Stimulated activated CD4-positive, alpha-beta T cell treated with anti-CD3 and anti-CD28 coated beads, Interleukin-4, amount 100 ng/mL, for 4 hours (primary cell): ENCODE data around the gene SNTG2.

Experiments used
- DNase-seq, 2 experiments: peaks; one replicate each; pipeline ENCODE4 v3.0.0-alpha.2; 2020

The SNTG2 gene

DNA sequence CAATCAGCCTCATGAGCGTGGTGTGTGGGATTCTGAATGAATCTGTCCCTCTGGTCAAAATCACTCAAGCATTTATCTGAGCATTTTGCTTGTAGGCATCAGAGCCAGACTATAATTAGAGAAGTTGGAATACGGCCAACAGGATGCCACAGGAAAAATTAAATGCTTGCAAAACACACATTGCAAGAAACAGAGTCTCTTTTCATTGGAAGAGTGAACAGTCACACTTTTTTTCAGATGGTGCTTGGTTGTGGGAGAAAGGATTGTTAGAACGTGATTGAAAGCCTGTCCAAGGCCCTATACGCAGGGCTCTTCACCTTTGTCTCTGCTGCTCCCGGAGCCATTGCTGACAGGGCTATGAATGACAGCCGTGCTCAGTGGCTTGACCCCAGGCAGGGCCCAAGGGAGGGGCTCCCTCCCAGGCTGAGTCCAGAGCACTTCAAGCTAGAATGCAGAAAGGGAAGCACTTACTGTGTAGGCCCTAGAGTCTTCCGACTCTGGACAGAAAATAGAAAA is 59.8 kb downstream of the SNTG2 start:
- no peak for DNase-seq

DNA sequence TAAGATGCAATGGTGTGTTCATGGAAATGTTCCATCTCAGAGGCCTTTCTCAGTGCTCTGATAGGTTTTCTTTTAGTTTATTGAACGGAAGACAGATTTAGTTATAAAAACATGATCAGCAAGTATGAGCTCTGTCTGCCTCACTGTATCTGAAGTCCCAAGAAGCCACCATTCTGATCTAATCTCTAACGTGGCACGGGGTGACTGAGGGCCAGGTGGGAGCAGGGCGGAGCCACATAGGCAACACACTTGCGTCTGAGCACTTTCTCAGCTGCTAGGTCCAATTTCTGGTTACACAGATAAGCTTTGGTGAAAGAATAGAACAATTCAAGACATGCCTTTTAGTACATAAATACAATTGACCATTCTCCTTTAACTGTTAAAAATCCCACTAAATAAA is 60.4 kb downstream of the SNTG2 start:
- no peak for DNase-seq

DNA sequence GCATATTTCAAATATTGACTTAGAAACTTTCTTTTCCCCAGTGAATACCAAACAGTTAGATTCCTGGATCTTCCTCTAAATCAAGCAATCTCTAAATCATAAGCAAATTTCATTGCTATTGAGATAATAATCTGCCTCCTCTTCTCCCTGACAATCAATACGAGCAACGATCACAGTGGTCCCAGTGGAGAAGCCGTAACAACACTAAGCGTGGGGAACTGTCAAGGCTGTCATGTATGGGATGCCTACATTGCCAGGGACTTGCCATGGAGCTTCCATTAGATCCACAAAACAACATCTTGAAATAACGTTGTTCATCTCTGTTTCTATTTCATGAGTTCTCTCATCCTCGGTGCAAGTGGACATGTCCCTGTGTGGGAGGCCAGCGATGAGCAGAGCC is 61.3 kb downstream of the SNTG2 start:
- no peak for DNase-seq

DNA sequence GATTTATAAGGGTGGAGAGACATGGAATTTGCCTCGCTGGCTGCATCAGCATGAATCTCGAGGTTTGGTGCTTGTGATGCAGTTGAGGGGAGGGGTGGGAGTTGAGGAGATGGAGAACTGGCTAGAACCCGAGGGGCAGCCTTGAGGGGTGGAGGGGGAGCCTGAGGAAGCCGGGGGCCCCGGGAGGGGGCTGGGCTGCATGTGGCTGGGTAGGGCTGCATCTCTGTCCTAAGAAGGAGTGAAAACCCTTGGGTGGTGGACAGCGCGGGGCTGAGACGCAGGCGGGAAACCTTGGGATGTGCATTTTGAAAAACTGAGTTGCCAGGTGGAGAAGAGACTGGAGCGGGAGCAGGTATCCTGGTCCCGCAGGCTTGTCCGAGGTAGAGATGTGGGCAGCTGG is 64.2 kb downstream of the SNTG2 start:
- no peak for DNase-seq

DNA sequence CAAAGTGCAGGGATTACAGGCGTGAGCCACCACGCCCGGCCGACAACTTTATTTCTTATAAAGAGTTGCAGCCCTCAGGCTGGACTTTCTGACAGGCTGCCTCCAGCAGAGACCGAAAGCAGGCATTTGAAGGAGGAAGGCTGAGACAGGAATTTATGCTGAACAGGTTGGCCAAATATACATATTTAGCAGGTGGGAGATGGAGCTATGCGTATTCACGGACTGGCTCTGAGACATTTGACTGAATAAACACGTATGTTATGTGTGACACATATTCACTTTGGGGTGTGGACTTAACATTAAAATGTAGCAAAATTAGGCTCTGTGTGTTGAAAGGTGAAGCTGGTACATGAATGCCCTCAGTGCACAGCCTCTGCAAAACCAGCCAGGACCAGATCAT is 65.9 kb downstream of the SNTG2 start:
- no peak for DNase-seq

DNA sequence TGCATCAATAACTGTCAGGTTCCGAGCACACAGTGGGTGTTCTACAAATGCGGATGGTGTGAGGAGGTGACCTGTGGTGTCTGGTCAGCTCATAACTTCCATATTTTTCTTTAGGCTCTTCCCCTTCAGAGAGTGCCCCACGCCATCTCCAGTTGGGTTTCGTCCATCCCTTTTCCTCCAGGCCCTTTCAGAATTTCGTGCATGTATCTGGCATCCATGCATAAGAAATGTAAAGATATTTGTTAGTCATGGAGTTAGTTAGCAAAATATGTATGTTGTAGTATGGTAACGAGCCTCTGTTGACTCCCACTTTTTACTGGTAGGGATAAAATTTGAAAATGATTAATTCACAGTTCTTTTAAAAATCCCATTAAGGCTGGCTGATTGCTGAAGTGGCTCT is 67.2 kb downstream of the SNTG2 start:
- DNase-seq, result no peak

DNA sequence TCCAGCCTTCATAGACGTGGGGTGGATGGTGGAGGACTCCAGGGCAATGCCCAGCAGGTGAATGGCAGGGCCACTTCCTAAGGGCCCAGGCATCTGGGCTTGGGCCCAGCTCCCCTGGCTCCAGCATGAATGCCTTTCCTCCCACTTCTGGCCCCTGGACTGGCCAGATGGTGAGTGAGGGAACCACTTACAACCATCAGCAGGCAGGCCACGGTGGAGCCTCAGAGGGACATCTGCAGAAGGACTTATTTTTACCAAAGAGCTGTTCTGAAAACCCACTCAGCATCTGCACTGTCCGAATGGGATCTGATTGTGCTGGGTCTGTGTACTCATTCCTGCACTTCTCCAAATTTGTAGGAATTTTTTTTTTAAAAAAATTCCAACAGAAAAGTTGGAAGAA is 69.6 kb downstream of the SNTG2 start:
- no peak for DNase-seq

DNA sequence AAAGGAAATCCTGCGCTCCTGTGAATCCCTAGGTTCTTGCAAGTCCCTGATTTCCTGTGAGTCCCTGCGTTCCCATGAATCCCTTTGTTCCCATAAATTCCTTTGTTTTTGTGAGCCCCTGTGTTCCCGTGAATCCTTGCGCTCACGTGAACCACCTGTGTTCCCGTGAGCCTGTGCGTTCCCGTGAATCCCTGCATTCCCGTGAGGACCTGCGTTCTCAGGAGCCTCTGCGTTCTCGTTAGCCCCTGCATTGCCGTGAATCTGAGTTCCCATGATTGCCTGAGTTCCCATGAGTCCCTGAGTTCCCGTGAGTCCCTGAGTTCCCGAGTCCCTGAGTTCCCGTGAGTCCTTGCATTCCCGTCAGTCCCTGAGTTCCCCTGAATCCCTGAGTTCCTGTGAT is 71.5 kb downstream of the SNTG2 start:
- DNase-seq, result no peak

DNA sequence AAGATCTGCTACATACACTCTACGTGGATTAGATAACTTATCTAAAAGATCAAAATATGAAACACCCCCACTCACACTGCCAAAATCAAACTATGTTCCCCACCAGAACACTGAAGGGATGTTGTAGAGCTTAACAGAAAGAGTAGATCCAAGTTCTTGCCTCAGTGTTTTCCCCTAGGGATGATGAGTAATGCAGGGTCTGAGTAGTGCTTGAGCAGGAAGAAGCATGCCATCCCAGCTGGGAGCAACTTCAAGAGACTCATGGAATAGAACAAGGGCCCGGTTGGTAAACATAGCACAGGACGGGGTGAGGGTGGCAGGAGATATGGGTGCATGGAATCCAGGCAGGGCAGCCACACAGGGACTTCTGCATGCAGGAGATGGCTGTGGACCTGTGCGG is 74.3 kb downstream of the SNTG2 start:
- DNase-seq, result no peak

DNA sequence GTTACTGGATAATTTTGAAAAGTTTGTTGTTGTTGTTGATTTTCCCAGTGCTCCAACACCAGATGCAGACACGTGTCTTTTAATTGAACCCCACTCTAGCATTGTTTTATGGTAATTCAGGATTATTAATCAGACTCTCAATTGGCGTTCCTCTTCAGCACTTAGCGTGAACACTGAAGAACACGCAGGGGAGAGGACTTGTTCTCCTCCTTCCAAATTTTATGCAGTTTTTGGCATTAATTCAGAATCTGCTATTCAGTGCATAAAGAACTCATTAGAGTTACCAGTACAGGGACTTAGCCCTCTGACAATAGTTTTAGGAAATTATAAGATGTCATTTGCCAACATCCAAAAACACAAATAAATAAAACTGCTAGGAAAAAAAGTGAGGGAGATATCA is 75.5 kb downstream of the SNTG2 start:
- no peak for DNase-seq

DNA sequence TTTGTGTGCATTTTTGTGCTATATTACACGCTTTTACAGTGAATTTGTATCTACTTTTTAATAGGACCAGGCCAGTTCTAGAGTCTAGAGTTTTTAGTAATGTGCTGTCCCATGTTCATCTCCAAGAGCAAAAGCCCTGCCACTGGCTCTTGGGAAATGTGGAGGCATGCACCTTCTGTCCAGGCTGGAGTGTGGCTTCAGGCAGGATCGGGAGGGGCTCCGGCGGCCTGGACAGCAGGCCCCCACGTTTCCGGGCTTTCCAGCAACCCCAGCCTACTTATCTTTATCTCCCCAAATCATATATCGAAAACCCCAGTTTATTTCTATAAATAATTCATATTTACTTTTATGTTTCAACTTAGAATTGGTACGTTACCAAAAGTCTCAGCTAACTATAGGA is 78.2 kb downstream of the SNTG2 start:
- DNase-seq, result no peak

DNA sequence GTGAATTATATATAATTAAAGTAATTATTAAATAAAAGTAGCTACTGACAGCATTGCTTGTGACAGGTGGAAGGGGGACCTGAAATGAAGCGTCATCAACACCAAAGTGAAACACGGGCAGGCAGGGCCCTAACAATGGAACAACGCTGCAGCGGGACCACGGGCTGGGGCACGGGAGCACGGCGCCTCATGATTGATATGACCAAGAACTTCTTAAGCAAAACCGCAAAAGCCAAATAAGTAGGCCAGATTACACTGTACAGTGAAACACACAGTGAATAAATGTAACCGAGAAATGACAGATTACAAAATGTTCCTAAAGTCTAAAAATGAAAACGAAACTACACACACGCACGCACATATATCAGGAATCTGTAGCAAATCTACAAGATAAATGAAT is 81.4 kb downstream of the SNTG2 start:
- DNase-seq, result peak; percentile 5 to 14

DNA sequence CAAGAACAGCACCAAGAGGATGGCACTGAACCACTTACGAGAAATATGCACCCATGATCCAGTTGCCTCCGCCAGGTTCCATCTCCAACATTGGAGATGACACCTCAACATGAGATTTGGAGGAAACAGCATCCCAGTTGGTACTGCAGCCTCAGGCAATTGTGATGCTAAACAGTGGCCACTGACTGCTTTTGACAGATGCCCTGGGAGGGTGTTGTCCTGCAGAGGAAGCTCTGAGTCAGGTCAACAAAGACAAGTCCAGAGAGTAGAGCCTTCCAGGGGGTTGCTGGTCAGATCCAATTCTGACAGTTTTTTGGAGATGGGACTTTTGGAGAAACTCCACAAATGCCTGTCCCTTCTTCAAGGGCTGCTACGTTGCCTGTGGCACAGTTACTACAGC is 82.4 kb downstream of the SNTG2 start:
- no peak for DNase-seq

DNA sequence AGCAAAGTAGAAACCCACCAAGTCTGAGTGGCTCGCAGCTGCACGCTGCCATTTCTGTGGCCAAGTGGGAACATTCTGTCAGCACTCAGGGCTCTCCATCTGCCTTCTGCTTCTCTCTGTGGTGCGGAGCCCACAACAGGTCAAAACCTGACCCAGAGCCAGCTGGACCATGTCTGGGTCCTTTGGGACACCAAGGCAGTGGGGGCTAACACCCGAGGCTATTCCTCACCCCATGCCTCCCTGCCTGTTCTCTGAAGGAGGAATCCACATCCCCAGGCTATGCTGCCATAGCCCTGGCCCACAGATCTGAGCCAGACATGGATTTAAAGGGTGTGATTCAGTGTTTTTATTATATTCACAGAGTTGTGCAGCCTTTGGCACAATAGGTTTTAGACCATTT is 86.4 kb downstream of the SNTG2 start:
- no peak for DNase-seq

DNA sequence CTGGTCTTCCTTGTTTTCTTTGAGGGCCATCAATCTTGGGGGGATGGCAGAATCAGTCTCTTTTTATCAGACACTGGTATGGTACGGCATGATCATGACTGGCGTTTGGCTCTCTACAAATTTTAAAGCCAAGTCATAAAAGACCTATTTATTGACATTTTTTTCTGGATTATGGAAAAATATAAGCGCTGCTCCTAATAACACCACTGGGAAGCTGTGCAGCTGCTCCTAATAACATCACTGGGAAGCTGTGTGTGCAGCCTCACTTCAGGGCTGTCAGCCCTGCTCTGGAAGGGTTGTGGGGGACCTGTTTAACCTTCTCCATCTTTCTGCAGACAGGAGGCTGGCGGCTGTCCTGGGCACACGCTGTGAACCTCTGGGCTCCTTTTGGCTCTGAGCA is 88.9 kb downstream of the SNTG2 start:
- DNase-seq, result no peak

DNA sequence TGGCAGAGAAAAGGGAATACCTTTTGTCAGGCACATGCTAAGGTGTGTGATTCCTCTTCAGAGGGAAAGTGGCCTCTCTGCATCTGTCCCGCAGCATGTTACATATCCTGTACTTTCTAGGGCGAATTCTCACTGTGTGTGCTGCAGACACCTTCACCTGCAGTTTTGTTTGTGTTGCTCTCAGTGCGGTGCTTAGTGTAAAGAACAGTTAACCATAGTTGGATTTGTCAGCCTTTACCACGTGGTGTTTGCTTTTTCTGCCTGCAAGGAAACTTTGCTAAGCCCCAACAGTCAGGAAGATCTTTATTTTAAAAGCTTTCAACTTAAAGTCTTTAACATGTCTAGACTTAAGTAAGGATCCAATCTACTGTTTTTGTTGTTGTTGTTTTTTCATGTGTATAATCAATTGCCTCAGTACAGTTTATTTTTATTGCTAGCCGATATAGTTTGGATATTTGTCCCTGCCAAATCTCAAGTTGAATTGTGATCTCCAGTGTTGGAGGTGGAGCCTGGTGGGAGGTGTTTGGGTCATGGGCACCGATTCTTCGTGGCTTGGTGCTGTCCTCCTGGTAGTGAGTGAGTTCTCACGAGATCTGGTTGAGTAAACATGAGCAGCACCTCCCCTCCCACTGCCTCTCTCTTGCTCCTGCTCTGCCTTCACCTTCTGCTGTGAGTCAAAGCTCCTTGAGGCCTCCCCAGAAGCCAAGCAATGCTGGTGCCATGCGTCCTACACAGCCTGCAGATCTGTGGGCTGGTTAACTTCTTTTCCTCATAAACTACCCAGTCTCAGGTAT is 90.6 kb downstream of the SNTG2 start:
- no peak for DNase-seq

DNA sequence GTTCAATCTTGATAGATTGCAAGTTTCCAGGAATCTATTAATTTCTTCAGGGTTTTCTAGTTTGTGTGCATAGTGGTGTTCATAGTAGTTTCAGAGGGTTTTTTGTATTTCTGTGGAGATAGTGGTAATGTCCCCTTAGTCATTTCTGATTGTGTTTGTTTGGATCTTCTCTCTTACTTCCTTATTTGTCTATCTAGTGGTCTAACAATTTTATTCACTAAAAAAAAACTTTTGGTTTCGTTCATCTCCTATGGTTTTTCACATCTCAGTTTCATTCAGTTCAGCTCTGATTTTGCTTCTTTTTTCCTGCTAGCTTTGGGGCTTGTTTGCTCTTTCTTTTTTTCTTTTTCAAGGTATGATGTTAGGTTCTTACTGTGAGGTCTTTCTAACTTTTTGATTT is 94.5 kb downstream of the SNTG2 start:
- no peak for DNase-seq

DNA sequence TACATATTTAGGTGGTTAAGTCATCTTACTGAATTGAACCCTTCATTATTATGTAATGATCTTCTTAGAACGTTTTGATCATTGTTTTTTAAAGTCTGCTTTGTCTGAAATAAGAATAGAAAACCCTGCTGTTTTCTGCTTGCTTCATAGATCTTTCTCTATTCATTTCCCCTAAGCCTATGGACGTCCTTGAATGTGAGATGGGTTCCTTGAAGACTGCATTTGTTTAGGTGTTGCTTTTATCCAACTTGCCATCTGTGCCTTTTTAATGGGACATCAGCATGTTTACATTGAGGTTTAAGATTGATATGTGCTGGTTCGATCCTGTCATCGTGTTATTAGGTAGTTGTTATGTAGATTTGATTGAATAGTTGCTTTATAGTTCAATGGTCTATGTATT is 95.4 kb downstream of the SNTG2 start:
- no peak for DNase-seq

DNA sequence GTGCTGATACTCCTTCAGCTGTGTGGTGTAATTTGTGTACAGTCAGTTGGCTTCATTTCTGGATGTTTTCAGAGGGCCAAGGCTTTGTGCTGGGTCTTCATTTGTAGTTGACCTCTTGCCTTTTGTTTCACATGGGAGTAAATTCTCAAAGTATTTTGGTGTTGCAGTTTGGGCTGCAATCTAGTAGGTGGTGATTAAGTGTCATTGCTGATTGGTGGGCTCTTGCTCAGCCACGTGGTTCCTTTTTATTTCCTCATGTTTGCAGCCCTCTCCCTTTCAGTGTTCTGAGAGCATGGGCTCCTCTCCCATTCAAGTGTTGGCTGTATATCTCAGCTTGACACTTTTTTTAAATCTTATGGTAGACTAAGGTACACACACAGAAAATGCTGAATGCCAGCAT is 96.8 kb downstream of the SNTG2 start:
- DNase-seq, result no peak

DNA sequence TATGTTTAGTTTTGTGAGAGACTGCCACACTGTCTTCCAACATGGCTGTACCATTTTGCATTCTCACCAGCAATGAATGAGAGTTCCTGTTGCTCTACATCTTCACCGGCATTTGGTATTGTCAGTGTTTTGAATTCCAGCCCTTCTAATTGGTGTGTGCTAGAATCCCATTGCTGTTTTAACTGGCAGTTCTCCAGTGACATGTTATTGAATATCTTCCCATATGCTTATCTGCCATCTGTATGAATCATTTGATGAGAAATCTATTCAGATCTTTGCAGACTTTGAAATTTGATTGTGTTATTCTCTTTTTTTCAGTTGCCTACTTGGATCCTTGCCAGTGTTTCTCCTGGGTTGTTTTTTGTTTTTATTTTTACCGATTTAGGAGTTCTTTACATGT is 99.0 kb downstream of the SNTG2 start:
- no peak for DNase-seq

DNA sequence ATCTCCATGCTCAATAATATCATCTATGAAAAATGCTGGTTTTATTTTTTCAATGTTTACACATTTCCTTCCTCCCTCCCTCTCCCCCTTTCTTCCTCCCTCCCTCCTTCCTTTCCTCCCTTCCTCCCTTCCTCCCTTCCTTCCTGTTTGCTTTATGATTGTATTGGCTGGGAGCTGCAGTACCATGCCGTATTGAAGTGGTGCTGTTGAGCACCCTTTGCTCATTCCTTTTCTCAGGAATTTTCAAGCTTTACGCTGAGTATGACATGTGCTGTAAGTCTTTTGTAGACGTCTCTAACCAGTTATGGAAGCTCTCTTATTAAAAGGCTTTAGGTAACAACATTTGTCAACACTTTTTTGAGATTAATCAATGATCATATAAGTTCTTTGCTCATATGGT is 100.4 kb downstream of the SNTG2 start:
- DNase-seq, result no peak

DNA sequence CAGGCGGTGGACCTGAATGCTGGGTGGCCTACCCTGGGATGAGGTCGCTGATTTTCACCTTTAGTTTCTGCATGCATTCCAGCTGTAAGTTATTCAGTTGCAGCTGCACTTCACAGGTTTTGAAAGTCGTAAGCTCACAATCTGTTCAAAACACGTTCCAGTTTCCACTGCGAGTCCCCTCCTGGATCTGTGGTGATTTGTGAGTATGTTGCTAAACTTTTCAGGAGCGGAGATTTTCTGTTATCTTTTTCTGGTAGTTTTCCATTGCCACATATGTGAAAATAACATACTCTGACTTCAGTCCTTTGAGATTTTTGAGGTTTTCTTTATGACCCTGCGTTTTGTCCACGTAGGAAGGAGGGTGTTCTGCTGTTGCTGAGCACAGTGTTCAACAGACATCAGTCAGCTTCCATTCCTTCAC is 102.1 kb downstream of the SNTG2 start:
- DNase-seq, result no peak

DNA sequence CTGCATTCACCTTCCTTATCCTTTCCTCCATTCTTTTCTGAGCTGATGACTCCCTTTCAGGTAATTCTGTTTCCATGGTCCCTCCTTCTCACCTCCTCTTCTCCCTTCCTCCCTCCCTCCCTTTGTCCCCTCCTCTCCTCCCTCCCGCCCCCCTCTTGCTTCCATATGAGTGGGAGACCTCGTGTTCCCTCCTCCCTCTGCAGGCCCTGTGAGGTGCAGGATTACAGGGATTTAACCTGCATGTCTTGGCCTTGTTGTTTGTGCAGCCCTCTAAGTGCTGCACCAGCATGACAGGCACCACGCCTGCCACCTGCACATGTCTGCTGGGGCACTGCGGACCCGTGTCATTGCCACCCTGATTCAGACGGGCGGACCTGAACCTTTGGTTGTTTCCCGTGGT is 103.1 kb downstream of the SNTG2 start:
- no peak for DNase-seq

DNA sequence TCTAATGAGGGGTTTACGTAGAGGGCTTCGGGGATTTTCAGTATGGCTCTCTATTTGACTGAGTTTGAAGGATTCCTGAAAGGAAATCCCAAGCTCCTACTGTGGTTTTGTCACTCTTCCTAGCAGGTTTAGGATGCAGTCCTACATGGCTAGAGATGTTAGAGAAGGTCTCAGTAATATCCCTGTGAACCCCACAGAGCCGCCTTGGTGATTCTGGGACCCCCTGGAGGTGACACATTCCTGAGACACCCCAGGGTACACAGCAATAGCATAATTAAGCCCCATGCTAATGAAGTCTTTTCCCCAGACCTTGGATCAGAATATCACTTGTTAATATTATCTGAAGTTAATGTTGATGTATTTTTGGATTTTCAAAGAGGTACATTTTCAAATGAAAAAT is 103.8 kb downstream of the SNTG2 start:
- no peak for DNase-seq

DNA sequence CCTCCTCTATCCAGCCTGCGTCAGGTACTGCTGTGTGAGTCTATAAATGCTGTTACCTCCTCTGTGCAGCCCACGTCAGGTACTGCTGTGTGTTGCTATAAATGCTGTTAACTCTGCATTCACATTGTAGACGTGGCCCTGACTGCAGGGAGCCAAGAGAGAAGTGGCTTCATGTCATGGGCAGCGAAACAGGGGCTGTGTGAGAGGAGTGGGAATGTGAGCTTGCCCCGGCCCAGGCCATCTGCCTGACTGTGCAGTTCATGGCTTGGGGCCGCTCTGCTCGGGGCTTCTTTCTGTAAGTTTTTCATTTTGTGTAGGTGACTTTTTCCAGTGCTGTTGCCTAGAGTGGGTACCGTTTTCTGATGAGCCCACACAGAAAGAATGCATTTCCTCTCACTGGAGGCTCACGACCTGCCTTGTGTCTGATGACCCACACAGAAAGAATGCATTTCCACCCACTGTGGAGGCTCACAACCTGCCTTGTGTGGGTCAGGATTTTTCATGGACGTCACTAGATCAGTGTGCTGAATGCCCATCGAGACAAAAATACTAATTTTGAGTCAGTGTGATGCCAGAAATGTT is 104.5 kb downstream of the SNTG2 start:
- DNase-seq, result no peak
